Measurements from ENCODE around the gene SIGLEC14.

DNA sequence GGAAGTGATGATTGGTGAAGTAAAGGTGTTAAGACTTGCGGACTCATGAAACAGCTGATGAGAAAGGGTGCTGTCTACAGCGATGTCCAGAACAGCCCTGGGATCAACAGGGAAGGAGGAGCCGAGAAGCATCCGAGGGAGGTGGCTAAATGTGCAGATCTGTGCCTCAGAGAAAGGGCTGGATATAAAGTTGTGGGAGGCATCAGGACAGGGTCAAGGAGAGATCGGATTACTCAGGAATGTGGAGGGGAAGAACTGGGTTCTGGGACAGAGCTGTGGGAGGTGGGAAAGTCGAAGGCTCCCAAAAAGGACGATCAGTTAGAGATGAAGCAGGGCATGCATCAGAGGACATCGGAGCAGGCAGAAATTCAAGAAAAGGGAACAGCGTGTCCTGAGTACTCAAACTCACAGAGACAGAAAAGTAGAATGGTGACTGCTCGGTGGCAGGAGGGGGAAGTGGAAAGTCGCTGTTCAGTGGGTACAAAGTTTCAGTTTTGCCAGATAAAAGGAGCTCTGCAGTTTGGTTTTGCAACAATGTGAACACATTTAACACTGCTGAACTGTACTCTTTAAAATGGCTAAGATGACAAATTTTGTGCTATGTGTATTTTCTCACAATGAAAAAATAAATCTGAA, 1.9 kb downstream of the SIGLEC14 start:
- TF ChIP-seq POLR2A (IDR thresholded peaks at IDR 0.05) (no peak), CTCF (IDR thresholded peaks at IDR 0.05) (no peak)
